Calu3 (cell line): Measurements from ENCODE around the gene ASTN2. TPM values are rescaled to one million over a fixed set of nuclear protein-coding genes. Genes with fewer than 3 reads are reported as not detected.
A peak's percentile ranks its signal among the peaks of the same experiment; 100 is the strongest.

Experiments used
- BruUV-seq: library from RNA; stranded (reverse); fragments of 400-500 nt; replicated peaks from 2 replicates; lab custom pipeline; 2021; lab: Mats Ljungman, UMichigan
- CTCF ChIA-PET: fragments of 300-600 bp; sonication (Branson Sonifier 250); formaldehyde crosslinking; loops from one replicate; lab custom pipeline; 2022; ENCODE audit warnings: antibody characterized with exemption; lab: Charles Lee
- DNase-seq: peaks from one replicate; pipeline ENCODE4 v3.0.0; 2022
- H3K27ac Mint-ChIP-seq: one replicate; pipeline ENCODE4 v1.8.0; 2022; ENCODE audit warnings: mixed read lengths; ENCODE audit not compliant: unreplicated experiment
- H3K27me3 Mint-ChIP-seq: one replicate; pipeline ENCODE4 v1.8.0; 2022; ENCODE audit warnings: mixed read lengths; ENCODE audit not compliant: unreplicated experiment
- H3K36me3 Mint-ChIP-seq: one replicate; pipeline ENCODE4 v1.8.0; 2022; ENCODE audit warnings: mild to moderate bottlenecking, moderate library complexity, mixed read lengths; ENCODE audit not compliant: insufficient read depth, unreplicated experiment
- H3K4me1 Mint-ChIP-seq: one replicate; pipeline ENCODE4 v1.8.0; 2022; ENCODE audit warnings: mild to moderate bottlenecking, low read depth, mixed read lengths; ENCODE audit not compliant: unreplicated experiment
- H3K4me3 Mint-ChIP-seq: one replicate; pipeline ENCODE4 v1.8.0; 2022; ENCODE audit warnings: mild to moderate bottlenecking, low read depth, moderate library complexity, mixed read lengths; ENCODE audit not compliant: unreplicated experiment
- H3K9me3 Mint-ChIP-seq: one replicate; pipeline ENCODE4 v1.8.0; 2022; ENCODE audit warnings: low read depth, mixed read lengths; ENCODE audit not compliant: unreplicated experiment
- CTCF ChIP-seq: fragments of 200-600 bp; IDR thresholded peaks from one replicate; pipeline ENCODE4 v1.8.0; 2022; ENCODE audit warnings: antibody characterized with exemption; ENCODE audit not compliant: unreplicated experiment
- intact Hi-C: fragments of 100-400 bp; cut with micrococcal nuclease; formaldehyde crosslinking; loops from one replicate; pipeline ENCODE4 v1.10.0; 2022; ENCODE audit not compliant: unreplicated experiment
- total RNA-seq: library from RNA; stranded (reverse); gene quantifications from 2 replicates; pipeline ENCODE4 v1.2.3, GENCODE V29; 2022

The ASTN2 gene
- total RNA-seq, 1 experiment from 2014 or later = 1.7 TPM

- Mint-ChIP-seq H3K27ac (peak overlapping the region; percentile 44), H3K27me3 (no peaks in the 10 kb centered on the region), H3K4me1 (peaks cover 12% of the 10 kb centered on the region), H3K9me3 (no peaks in the 10 kb centered on the region), H3K36me3 (peaks cover 4% of the 10 kb centered on the region), H3K4me3 (no peak overlapping the region)
- peak; percentile 75 for DNase-seq
- intact Hi-C loops = no loop called here
- TF ChIP-seq CTCF = no peak
- BruUV-seq = no TSS peak
- CTCF ChIA-PET = interaction anchor here (0.6 kb wide), 1 partner anchor 112 kb away, joined by 3 read pairs; no protein-coding TSS in a partner anchor
Measured at GRCh38 chr9:116870566-116870965, 544.3 kb downstream of the ASTN2 start.

GRCh38 chr9:116868201-116868600 is 546.7 kb downstream of the ASTN2 start:
- CTCF ChIA-PET = no interaction called here
- no peak overlapping the region for H3K27ac Mint-ChIP-seq

GRCh38 chr9:116861321-116861720 is 553.5 kb downstream of the ASTN2 start:
- BruUV-seq = no TSS peak
- no peaks in the 10 kb centered on the region for H3K4me1 Mint-ChIP-seq
- H3K9me3 Mint-ChIP-seq = peaks cover 3% of the 10 kb centered on the region
- peaks cover 12% of the 10 kb centered on the region for H3K27me3 Mint-ChIP-seq
- H3K4me3 Mint-ChIP-seq = no peak overlapping the region
- H3K27ac Mint-ChIP-seq = no peak overlapping the region
- DNase-seq = no peak
- intact Hi-C loops = no loop called here
- CTCF ChIA-PET = interaction anchor here (1.9 kb wide), 1 partner anchor 124 kb away, joined by 12 read pairs; no protein-coding TSS in a partner anchor
- no peak for TF ChIP-seq CTCF
- H3K36me3 Mint-ChIP-seq = no peaks in the 10 kb centered on the region

More at GRCh38 chr9:116868201-116868600, 546.7 kb downstream of the ASTN2 start:
- Mint-ChIP-seq H3K27me3 (no peaks in the 10 kb centered on the region), H3K4me1 (peaks cover 12% of the 10 kb centered on the region), H3K36me3 (peaks cover 4% of the 10 kb centered on the region), H3K9me3 (no peaks in the 10 kb centered on the region), H3K4me3 (no peak overlapping the region)
- no peak for TF ChIP-seq CTCF
- intact Hi-C loops = no loop called here
- peak; percentile 5 for DNase-seq
- BruUV-seq = no TSS peak

GRCh38 chr9:116860509-116861120 is 554.2 kb downstream of the ASTN2 start:
- Mint-ChIP-seq H3K9me3 (peaks cover 3% of the 10 kb centered on the region), H3K4me3 (no peak overlapping the region), H3K36me3 (no peaks in the 10 kb centered on the region), H3K4me1 (no peaks in the 10 kb centered on the region), H3K27ac (no peak overlapping the region), H3K27me3 (peaks cover 12% of the 10 kb centered on the region)
- intact Hi-C loops = loop anchor here (1.0 kb wide), 1 partner anchor 123 kb away; no protein-coding TSS in a partner anchor
- CTCF ChIA-PET = interaction anchor here (0.8 to 1.9 kb wide), 3 partner anchors 9 to 124 kb away, joined by 3 to 12 read pairs (median 3); no protein-coding TSS in a partner anchor
- DNase-seq = peak; percentile 65
- peak; percentile 77 for TF ChIP-seq CTCF
- BruUV-seq = no TSS peak
